22Rv1 (cell line): ENCODE data around the gene DIP2B.

Experiments
- ZFX ChIP-seq: fragments of 450-650 bp; IDR thresholded peaks from 2 replicates; pipeline ENCODE4 v1.6.1; 2017; ENCODE audit warnings: antibody characterized with exemption, borderline replicate concordance
- TF ChIP-seq, protein P1 (sequence below): fragments of 450-650 bp; IDR thresholded peaks from 2 replicates; pipeline ENCODE4 v1.5.1; 2017; ENCODE audit warnings: mild to moderate bottlenecking

DNA sequence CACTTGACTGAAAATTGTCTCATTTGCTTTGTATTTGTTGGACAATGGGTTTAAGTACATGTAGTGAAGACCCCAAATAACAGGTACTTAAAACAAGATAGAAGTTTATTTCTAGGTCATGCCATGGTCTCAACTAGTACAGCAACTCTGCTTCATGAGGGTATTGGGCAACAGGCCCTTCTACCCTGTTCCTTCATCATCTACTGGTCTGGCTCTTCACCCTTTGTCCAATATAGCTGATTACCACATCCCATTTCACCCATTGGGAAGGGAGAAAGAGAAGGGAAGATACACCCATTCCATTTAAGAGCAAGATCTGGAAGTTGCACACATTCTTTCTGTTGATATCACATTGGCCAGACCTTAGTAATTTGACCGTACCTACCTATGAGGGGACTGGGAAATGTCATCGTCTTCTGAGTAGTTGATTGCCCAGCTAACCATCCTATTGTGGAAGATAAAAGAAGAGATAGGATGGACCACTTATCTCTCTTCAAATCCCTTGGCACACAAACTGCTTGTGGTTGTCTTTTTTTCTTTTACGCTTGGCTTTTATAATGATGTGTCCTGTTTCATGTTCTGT lies 104.6 kb downstream of the DIP2B start:
- TF ChIP-seq, protein P1, sequence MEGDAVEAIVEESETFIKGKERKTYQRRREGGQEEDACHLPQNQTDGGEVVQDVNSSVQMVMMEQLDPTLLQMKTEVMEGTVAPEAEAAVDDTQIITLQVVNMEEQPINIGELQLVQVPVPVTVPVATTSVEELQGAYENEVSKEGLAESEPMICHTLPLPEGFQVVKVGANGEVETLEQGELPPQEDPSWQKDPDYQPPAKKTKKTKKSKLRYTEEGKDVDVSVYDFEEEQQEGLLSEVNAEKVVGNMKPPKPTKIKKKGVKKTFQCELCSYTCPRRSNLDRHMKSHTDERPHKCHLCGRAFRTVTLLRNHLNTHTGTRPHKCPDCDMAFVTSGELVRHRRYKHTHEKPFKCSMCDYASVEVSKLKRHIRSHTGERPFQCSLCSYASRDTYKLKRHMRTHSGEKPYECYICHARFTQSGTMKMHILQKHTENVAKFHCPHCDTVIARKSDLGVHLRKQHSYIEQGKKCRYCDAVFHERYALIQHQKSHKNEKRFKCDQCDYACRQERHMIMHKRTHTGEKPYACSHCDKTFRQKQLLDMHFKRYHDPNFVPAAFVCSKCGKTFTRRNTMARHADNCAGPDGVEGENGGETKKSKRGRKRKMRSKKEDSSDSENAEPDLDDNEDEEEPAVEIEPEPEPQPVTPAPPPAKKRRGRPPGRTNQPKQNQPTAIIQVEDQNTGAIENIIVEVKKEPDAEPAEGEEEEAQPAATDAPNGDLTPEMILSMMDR = no peak
- no peak for TF ChIP-seq ZFX
